DOHH2 (cell line): ENCODE data around the gene KRTAP10-6.
"Not testable (repeated sequence)": the region's sequence is repeated elsewhere in the genome, so short reads cannot be mapped to it uniquely, and the experiment has no call there.

Experiments
- H3F3A ChIP-seq: fragments of 200-600 bp; sonication (generic), shearing (Covaris generic); 2 replicates; pipeline ENCODE4 v1.6.0; 2016; ENCODE audit warnings: antibody characterized with exemption, mild to moderate bottlenecking; ENCODE audit not compliant: control insufficient read depth, insufficient read depth
- H3K27ac ChIP-seq: fragments of 200-600 bp; sonication (generic); 2 replicates; pipeline ENCODE4 v1.5.1; 2014; ENCODE audit warnings: low read depth, mild to moderate bottlenecking, low read length, moderate library complexity
- H3K27me3 ChIP-seq: fragments of 200-600 bp; sonication (generic); 2 replicates; pipeline ENCODE4 v1.6.1; 2014; ENCODE audit warnings: mild to moderate bottlenecking, low read length, mixed read lengths; ENCODE audit not compliant: control insufficient read depth
- H3K36me3 ChIP-seq: fragments of 200-600 bp; sonication (generic); 2 replicates; pipeline ENCODE4 v1.6.1; 2014; ENCODE audit warnings: mild to moderate bottlenecking, low read length, moderate library complexity, mixed read lengths; ENCODE audit not compliant: control insufficient read depth
- H3K4me1 ChIP-seq: fragments of 200-600 bp; sonication (generic); 2 replicates; pipeline ENCODE4 v1.6.1; 2014; ENCODE audit warnings: mild to moderate bottlenecking, low read length, mixed read lengths; ENCODE audit not compliant: control insufficient read depth
- H3K4me2 ChIP-seq: fragments of 200-600 bp; sonication (generic); 2 replicates; pipeline ENCODE4 v1.6.0; 2014; ENCODE audit warnings: mild to moderate bottlenecking, low read length, moderate library complexity
- H3K4me3 ChIP-seq: fragments of 200-600 bp; sonication (generic); 2 replicates; pipeline ENCODE4 v1.5.1; 2014; ENCODE audit warnings: mild to moderate bottlenecking, low read length, mixed read lengths
- H3K79me2 ChIP-seq: fragments of 200-600 bp; sonication (generic); 2 replicates; pipeline ENCODE4 v1.6.1; 2014; ENCODE audit warnings: mild to moderate bottlenecking, low read length, mixed read lengths; ENCODE audit not compliant: control insufficient read depth
- H3K9me2 ChIP-seq: fragments of 200-600 bp; sonication (generic); replicated peaks from 2 replicates; pipeline ENCODE4 v1.6.1; 2014; ENCODE audit warnings: mild to moderate bottlenecking, low read length, mixed read lengths; ENCODE audit not compliant: control insufficient read depth
- H3K9me3 ChIP-seq: fragments of 200-600 bp; sonication (generic); 2 replicates; pipeline ENCODE4 v1.6.1; 2014; ENCODE audit warnings: antibody characterized with exemption, low read length, mixed read lengths; ENCODE audit not compliant: control insufficient read depth, insufficient read depth
- H4K20me1 ChIP-seq: fragments of 200-600 bp; sonication (generic); 2 replicates; pipeline ENCODE4 v1.6.0; 2014; ENCODE audit warnings: low read depth, mild to moderate bottlenecking, antibody characterized with exemption, low read length, moderate library complexity; ENCODE audit not compliant: control insufficient read depth, insufficient read depth
- EZH2phosphoT487 ChIP-seq: fragments of 200-600 bp; sonication (generic); IDR thresholded peaks from 2 replicates; pipeline ENCODE4 v1.6.1; 2017; ENCODE audit warnings: borderline replicate concordance, mild to moderate bottlenecking, antibody characterized with exemption, low read length, moderate library complexity, mixed read lengths
- TF ChIP-seq, protein P1 (sequence below): fragments of 200-600 bp; sonication (generic); IDR thresholded peaks from one replicate; pipeline ENCODE4 v1.5.1; 2014; ENCODE audit warnings: antibody characterized with exemption, mild to moderate bottlenecking, low read depth, low read length; ENCODE audit not compliant: poor library complexity, severe bottlenecking

Gene KRTAP10-6

GRCh38 chr21:44552136-44552535 is 40.2 kb downstream of the KRTAP10-6 start:
- H3K27ac ChIP-seq = no peak overlapping the region
- peaks cover 9% of the 10 kb centered on the region for H3K4me1 ChIP-seq
- no peak overlapping the region for H3K4me3 ChIP-seq
- no peaks in the 10 kb centered on the region for H4K20me1 ChIP-seq
- no peaks in the 10 kb centered on the region for H3K36me3 ChIP-seq
- H3K27me3 ChIP-seq = no peaks in the 10 kb centered on the region
- no peaks in the 10 kb centered on the region for H3F3A ChIP-seq
- no peaks in the 10 kb centered on the region for H3K9me2 ChIP-seq
- H3K79me2 ChIP-seq = no peaks in the 10 kb centered on the region
- H3K4me2 ChIP-seq = no peak overlapping the region
- H3K9me3 ChIP-seq = peaks cover 6% of the 10 kb centered on the region
- TF ChIP-seq, protein P1, sequence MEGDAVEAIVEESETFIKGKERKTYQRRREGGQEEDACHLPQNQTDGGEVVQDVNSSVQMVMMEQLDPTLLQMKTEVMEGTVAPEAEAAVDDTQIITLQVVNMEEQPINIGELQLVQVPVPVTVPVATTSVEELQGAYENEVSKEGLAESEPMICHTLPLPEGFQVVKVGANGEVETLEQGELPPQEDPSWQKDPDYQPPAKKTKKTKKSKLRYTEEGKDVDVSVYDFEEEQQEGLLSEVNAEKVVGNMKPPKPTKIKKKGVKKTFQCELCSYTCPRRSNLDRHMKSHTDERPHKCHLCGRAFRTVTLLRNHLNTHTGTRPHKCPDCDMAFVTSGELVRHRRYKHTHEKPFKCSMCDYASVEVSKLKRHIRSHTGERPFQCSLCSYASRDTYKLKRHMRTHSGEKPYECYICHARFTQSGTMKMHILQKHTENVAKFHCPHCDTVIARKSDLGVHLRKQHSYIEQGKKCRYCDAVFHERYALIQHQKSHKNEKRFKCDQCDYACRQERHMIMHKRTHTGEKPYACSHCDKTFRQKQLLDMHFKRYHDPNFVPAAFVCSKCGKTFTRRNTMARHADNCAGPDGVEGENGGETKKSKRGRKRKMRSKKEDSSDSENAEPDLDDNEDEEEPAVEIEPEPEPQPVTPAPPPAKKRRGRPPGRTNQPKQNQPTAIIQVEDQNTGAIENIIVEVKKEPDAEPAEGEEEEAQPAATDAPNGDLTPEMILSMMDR = no peak
- TF ChIP-seq EZH2phosphoT487 = no peak

DNA sequence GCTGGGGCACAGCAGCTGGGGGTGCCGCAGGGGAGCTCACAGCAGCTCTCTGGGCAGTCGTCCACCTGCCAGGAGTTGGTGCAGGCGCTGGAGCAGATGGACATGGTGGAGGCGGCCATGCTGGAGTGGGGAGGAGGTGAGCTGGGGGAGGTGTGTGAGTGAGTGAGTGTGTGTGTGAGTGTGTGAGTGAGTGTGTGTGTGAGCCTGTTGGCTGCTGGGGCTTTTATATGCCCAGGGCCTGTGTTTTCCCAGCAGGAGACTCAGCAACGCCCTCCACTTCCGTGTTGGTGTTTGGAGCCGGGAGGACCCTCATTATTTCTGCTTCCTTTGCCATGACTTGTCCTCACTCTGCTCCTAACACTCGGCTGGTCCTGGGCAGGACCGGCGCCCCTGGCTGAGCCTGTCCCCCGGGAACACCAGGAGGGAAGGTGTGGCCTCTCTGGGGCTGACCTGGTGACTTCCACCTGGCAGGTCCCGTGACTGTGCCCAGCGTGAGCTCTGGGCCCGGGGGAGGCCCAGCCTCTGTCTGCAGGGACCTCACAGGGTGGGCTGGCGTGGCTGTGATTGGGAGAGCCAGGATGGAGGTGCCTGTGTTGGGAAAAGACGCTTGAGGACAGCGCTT is 40.9 kb downstream of the KRTAP10-6 start, which contains the start of gene KRTAP10-2:
TSS of gene KRTAP10-2 (minus strand) at position 166 of the 622 bp plus-strand sequence. CDS start at position 119, 47 bp downstream.
- Histone ChIP-seq H4K20me1 (no peaks in the 10 kb centered on the region), H3K27me3 (no peaks in the 10 kb centered on the region), H3K4me1 (peaks cover 9% of the 10 kb centered on the region), H3K9me2 (no peaks in the 10 kb centered on the region), H3K4me2 (no peak within 1 kb of the TSS), H3K4me3 (no peak within 1 kb of the TSS), H3K36me3 (no peaks in the 10 kb centered on the region), H3K79me2 (no peaks in the 10 kb centered on the region), H3F3A (no peaks in the 10 kb centered on the region), H3K27ac (no peak within 1 kb of the TSS), H3K9me3 (peaks cover 13% of the 10 kb centered on the region)
- TF ChIP-seq, protein P1 = no peak
- TF ChIP-seq EZH2phosphoT487 = no peak

- no peaks in the 10 kb centered on the region for H3K27me3 ChIP-seq
- H4K20me1 ChIP-seq = no peaks in the 10 kb centered on the region
- H3K4me2 ChIP-seq = no peak overlapping the region
- no peaks in the 10 kb centered on the region for H3K36me3 ChIP-seq
- peaks cover 9% of the 10 kb centered on the region for H3K4me1 ChIP-seq
- no peaks in the 10 kb centered on the region for H3K9me2 ChIP-seq
- H3K4me3 ChIP-seq = no peak overlapping the region
- H3K9me3 ChIP-seq = peaks cover 15% of the 10 kb centered on the region
- no peak overlapping the region for H3K27ac ChIP-seq
- H3F3A ChIP-seq = no peaks in the 10 kb centered on the region
- TF ChIP-seq EZH2phosphoT487 = no peak
- TF ChIP-seq, protein P1 = no peak
- H3K79me2 ChIP-seq = no peaks in the 10 kb centered on the region
Measured at GRCh38 chr21:44550807-44551206, 41.5 kb downstream of the KRTAP10-6 start.

- not testable (repeated sequence) for H3K36me3 ChIP-seq, H3K4me1 ChIP-seq, H3F3A ChIP-seq, H3K79me2 ChIP-seq, H3K4me2 ChIP-seq, H4K20me1 ChIP-seq, H3K4me3 ChIP-seq, H3K9me2 ChIP-seq, H3K27me3 ChIP-seq, H3K27ac ChIP-seq
- peaks cover 15% of the 10 kb centered on the region for H3K9me3 ChIP-seq
Measured at GRCh38 chr21:44550285-44550684, 42.0 kb downstream of the KRTAP10-6 start.
